MM.1S (cell line): ENCODE data around the gene SNX18.

Experiments used
- DNase-seq: peaks from one replicate; pipeline ENCODE4 v3.0.0-alpha.2; 2015
- H2AFZ ChIP-seq: fragments of 300-600 bp; sonication (generic); 2 replicates; pipeline ENCODE4 v1.6.0; 2016; ENCODE audit warnings: antibody characterized with exemption, low read length
- H3F3A ChIP-seq: fragments of 300-600 bp; sonication (generic); 2 replicates; pipeline ENCODE4 v1.6.1; 2016; ENCODE audit warnings: mild to moderate bottlenecking, antibody characterized with exemption, low read length, moderate library complexity, mixed read lengths; ENCODE audit not compliant: insufficient read depth
- H3K27ac ChIP-seq: fragments of 300-600 bp; sonication (generic); 2 replicates; pipeline ENCODE4 v1.5.1; 2016; ENCODE audit warnings: mild to moderate bottlenecking, low read length
- H3K27me3 ChIP-seq: fragments of 300-600 bp; sonication (generic); replicated peaks from 2 replicates; pipeline ENCODE4 v1.6.0; 2016; ENCODE audit warnings: low read length; ENCODE audit not compliant: insufficient read depth
- H3K36me3 ChIP-seq: fragments of 300-600 bp; sonication (generic); replicated peaks from 2 replicates; pipeline ENCODE4 v1.6.1; 2016; ENCODE audit warnings: mild to moderate bottlenecking, low read length, mixed read lengths; ENCODE audit not compliant: insufficient read depth
- H3K4me1 ChIP-seq: fragments of 300-600 bp; sonication (generic); 2 replicates; pipeline ENCODE4 v1.6.1; 2016; ENCODE audit warnings: low read length, mixed read lengths
- H3K4me2 ChIP-seq: fragments of 300-600 bp; sonication (generic); 2 replicates; pipeline ENCODE4 v1.6.0; 2016; ENCODE audit warnings: low read depth, low read length
- H3K4me3 ChIP-seq: fragments of 300-600 bp; sonication (generic); 2 replicates; pipeline ENCODE4 v1.5.1; 2016; ENCODE audit warnings: low read length, mixed read lengths
- H3K79me2 ChIP-seq: fragments of 300-600 bp; sonication (generic); 2 replicates; pipeline ENCODE4 v1.6.1; 2016; ENCODE audit warnings: mixed run types, low read length, mixed read lengths
- H3K9ac ChIP-seq: fragments of 300-600 bp; sonication (generic); 2 replicates; pipeline ENCODE4 v1.6.1; 2016; ENCODE audit warnings: low read length, mixed read lengths
- H3K9me2 ChIP-seq: fragments of 300-600 bp; sonication (generic); replicated peaks from 2 replicates; pipeline ENCODE4 v1.6.1; 2016; ENCODE audit warnings: mild to moderate bottlenecking, low read length, mixed read lengths; ENCODE audit not compliant: insufficient read depth
- H3K9me3 ChIP-seq: fragments of 300-600 bp; sonication (generic); replicated peaks from 2 replicates; pipeline ENCODE4 v1.6.1; 2016; ENCODE audit warnings: mild to moderate bottlenecking, low read length, mixed read lengths; ENCODE audit not compliant: insufficient read depth
- H4K20me1 ChIP-seq: fragments of 300-600 bp; sonication (generic); 2 replicates; pipeline ENCODE4 v1.6.1; 2016; ENCODE audit warnings: mild to moderate bottlenecking, low read length, moderate library complexity, mixed read lengths; ENCODE audit not compliant: insufficient read depth
- CTCF ChIP-seq: fragments of 300-600 bp; sonication (generic); IDR thresholded peaks from 2 replicates; pipeline ENCODE4 v1.5.1; 2016; ENCODE audit warnings: antibody characterized with exemption, low read length, mixed read lengths
- EZH2 ChIP-seq: fragments of 300-600 bp; sonication (generic); optimal IDR thresholded peaks from 2 replicates; pipeline ENCODE3; 2017; ENCODE audit warnings: low read depth, mild to moderate bottlenecking, antibody characterized with exemption, low read length, mixed read lengths
- EZH2phosphoT487 ChIP-seq: fragments of 300-600 bp; sonication (generic); IDR thresholded peaks from 2 replicates; pipeline ENCODE4 v1.6.1; 2018; ENCODE audit warnings: antibody characterized with exemption, low read length

Gene SNX18

GRCh38 chr5:54577528-54577927 lies 60.0 kb downstream of the SNX18 start:
- no peak overlapping the region for H3K9ac ChIP-seq
- no peak overlapping the region for H2AFZ ChIP-seq
- H3K4me1 ChIP-seq = no peaks in the 10 kb centered on the region
- no peak overlapping the region for H3K4me3 ChIP-seq
- no peaks in the 10 kb centered on the region for H3K36me3 ChIP-seq
- no peak overlapping the region for H3K4me2 ChIP-seq
- no peaks in the 10 kb centered on the region for H3K9me2 ChIP-seq
- DNase-seq = no peak
- H3F3A ChIP-seq = no peaks in the 10 kb centered on the region
- H3K27me3 ChIP-seq = no peaks in the 10 kb centered on the region
- H3K9me3 ChIP-seq = no peaks in the 10 kb centered on the region
- H3K27ac ChIP-seq = no peak overlapping the region
- TF ChIP-seq CTCF (no peak), EZH2phosphoT487 (no peak), EZH2 (no peak)
- no peaks in the 10 kb centered on the region for H3K79me2 ChIP-seq
- H4K20me1 ChIP-seq = no peaks in the 10 kb centered on the region

GRCh38 chr5:54577937-54578653 lies 60.5 kb downstream of the SNX18 start:
- Histone ChIP-seq H3K27ac (no peak overlapping the region), H3K4me2 (no peak overlapping the region), H2AFZ (no peak overlapping the region), H3K79me2 (no peaks in the 10 kb centered on the region), H3K27me3 (no peaks in the 10 kb centered on the region), H3K36me3 (no peaks in the 10 kb centered on the region), H3K9me3 (no peaks in the 10 kb centered on the region), H4K20me1 (no peaks in the 10 kb centered on the region), H3K4me3 (no peak overlapping the region), H3K9ac (no peak overlapping the region), H3K9me2 (no peaks in the 10 kb centered on the region), H3K4me1 (no peaks in the 10 kb centered on the region), H3F3A (no peaks in the 10 kb centered on the region)
- TF ChIP-seq EZH2 (no peak), EZH2phosphoT487 (no peak), CTCF (no peak)
- no peak for DNase-seq

- DNase-seq = no peak
Observed at GRCh38 chr5:54579591-54580295, 62.2 kb downstream of the SNX18 start.

More at GRCh38 chr5:54579591-54580295, 62.2 kb downstream of the SNX18 start:
- H3F3A ChIP-seq = no peaks in the 10 kb centered on the region
- H3K9me3 ChIP-seq = no peaks in the 10 kb centered on the region
- H3K79me2 ChIP-seq = no peaks in the 10 kb centered on the region
- H3K4me1 ChIP-seq = no peaks in the 10 kb centered on the region
- H3K9ac ChIP-seq = no peak overlapping the region
- no peaks in the 10 kb centered on the region for H3K27me3 ChIP-seq
- no peaks in the 10 kb centered on the region for H3K9me2 ChIP-seq
- no peak overlapping the region for H2AFZ ChIP-seq
- H3K27ac ChIP-seq = no peak overlapping the region
- no peak overlapping the region for H3K4me2 ChIP-seq
- H3K4me3 ChIP-seq = no peak overlapping the region
- H4K20me1 ChIP-seq = no peaks in the 10 kb centered on the region
- H3K36me3 ChIP-seq = no peaks in the 10 kb centered on the region
- TF ChIP-seq EZH2phosphoT487 = no peak
